ENCODE measurements around the gene LARP6. TPM values are rescaled to one million over a fixed set of nuclear protein-coding genes. Genes with fewer than 3 reads are reported as not detected.
"Not testable (repeated sequence)": the region's sequence is repeated elsewhere in the genome, so short reads cannot be mapped to it uniquely, and the experiment has no call there.

Gene LARP6
- total and polyA plus RNA-seq, 11 donors, result 18.9 to 73.1 (median 43.6) TPM

- Histone ChIP-seq H3K27ac (peak overlapping the region in 11 of 12 donors; percentile 17 to 79 (median 60)), H3K27me3 (no peaks in the 10 kb centered on the region), H3K4me1 (peaks cover 0 to 31% (median 14%) of the 10 kb centered on the region in 12 donors), H3K4me3 (no peak overlapping the region), H3K36me3 (no peaks in the 10 kb centered on the region), H3K9me3 (no peaks in the 10 kb centered on the region)
- WGBS, 4 donors, result 71 to 87% (median 76%) methylated on average over 3 to 4 of the region's 4 CpGs
- no peak for TF ChIP-seq POLR2A (IDR thresholded peaks at IDR 0.05)
- no peak for TF ChIP-seq CTCF (IDR thresholded peaks at IDR 0.05)
- intact Hi-C loops (cut with DNase I), result no loop called here
- ATAC-seq (peak in 3 of 4 donors; percentile 70 to 82 (median 77)), DNase-seq (peak in 1 of 5 donors; percentile 47)
Measured at GRCh38 chr15:70863450-70864218, 9.7 kb upstream of the LARP6 start.

- Histone ChIP-seq H3K9me3 (no peaks in the 10 kb centered on the region), H3K4me3 (no peak overlapping the region), H3K36me3 (no peaks in the 10 kb centered on the region), H3K4me1 (peaks cover 0 to 32% (median 16%) of the 10 kb centered on the region in 12 donors), H3K27me3 (peaks cover 0 to under 1% (median 0%) of the 10 kb centered on the region in 9 donors), H3K27ac (peak overlapping the region in 1 of 12 donors; percentile 19)
- TF ChIP-seq CTCF (IDR thresholded peaks at IDR 0.05) (no peak), POLR2A (IDR thresholded peaks at IDR 0.05) (no peak)
- DNase-seq, result no peak
- no peak for ATAC-seq
- intact Hi-C loops (cut with DNase I), result no loop called here
- WGBS, 4 donors, result 82 to 93% (median 90%) methylated on average over 10 to 11 of the region's 11 CpGs
Measured at GRCh38 chr15:70859998-70860397, 6.0 kb upstream of the LARP6 start.

GRCh38 chr15:70859322-70859908, 5.5 kb upstream of the LARP6 start:
- Histone ChIP-seq H3K27me3 (peaks cover 0 to 6% (median 0%) of the 10 kb centered on the region in 9 donors), H3K9me3 (no peaks in the 10 kb centered on the region), H3K27ac (peak overlapping the region in 3 of 12 donors; percentile 4 to 26 (median 20)), H3K4me3 (no peak overlapping the region), H3K4me1 (peaks cover 0 to 38% (median 20%) of the 10 kb centered on the region in 12 donors), H3K36me3 (no peaks in the 10 kb centered on the region)
- no peak for ATAC-seq
- DNase-seq, result peak in 1 of 5 donors; percentile 31
- WGBS, 4 donors, result 77 to 89% (median 82%) methylated on average over 14 of the region's 14 CpGs
- intact Hi-C loops (cut with DNase I), result no loop called here
- no peak for TF ChIP-seq CTCF (IDR thresholded peaks at IDR 0.05)
- TF ChIP-seq POLR2A (IDR thresholded peaks at IDR 0.05), result no peak

GRCh38 chr15:70858614-70859321, 4.8 kb upstream of the LARP6 start:
- peak overlapping the region in 5 of 12 donors; percentile 3 to 27 (median 20) for H3K27ac ChIP-seq
- H3K9me3 ChIP-seq; ATAC-seq; intact Hi-C loops (cut with DNase I); H3K36me3 ChIP-seq; H3K27me3 ChIP-seq; H3K4me3 ChIP-seq; DNase-seq: not testable (repeated sequence)
- peaks cover 0 to 36% (median 21%) of the 10 kb centered on the region in 12 donors for H3K4me1 ChIP-seq
- WGBS, 4 donors, result 90 to 94% (median 92%) methylated on average over 9 of the region's 9 CpGs

Data from heart left ventricle (tissue), 16 donors.